KMS-11 (cell line): ENCODE results near the gene SNAPIN.

Experiments used
- H2AFZ ChIP-seq: fragments of 200-600 bp; sonication (generic); 2 replicates; pipeline ENCODE4 v1.6.1; 2016; ENCODE audit warnings: antibody characterized with exemption, mixed run types, low read depth
- H3K27ac ChIP-seq: fragments of 200-600 bp; sonication (generic); 2 replicates; pipeline ENCODE4 v1.6.1; 2016; ENCODE audit warnings: mild to moderate bottlenecking, mixed run types
- H3K27me3 ChIP-seq: fragments of 200-600 bp; sonication (generic); 2 replicates; pipeline ENCODE4 v1.6.1; 2017; ENCODE audit warnings: mild to moderate bottlenecking, low read depth, mixed run types, moderate library complexity; ENCODE audit not compliant: insufficient read depth
- H3K36me3 ChIP-seq: fragments of 200-600 bp; sonication (generic); 2 replicates; pipeline ENCODE4 v1.6.1; 2017; ENCODE audit warnings: mild to moderate bottlenecking, mixed run types; ENCODE audit not compliant: insufficient read depth
- H3K4me1 ChIP-seq: fragments of 200-600 bp; sonication (generic); 2 replicates; pipeline ENCODE4 v1.6.1; 2016; ENCODE audit warnings: mild to moderate bottlenecking, low read depth, mixed run types; ENCODE audit not compliant: poor library complexity, severe bottlenecking
- H3K4me2 ChIP-seq: fragments of 200-600 bp; sonication (generic); 2 replicates; pipeline ENCODE4 v1.7.0; 2016; ENCODE audit warnings: mild to moderate bottlenecking, mixed run types
- H3K4me3 ChIP-seq: fragments of 200-600 bp; sonication (generic); IDR thresholded peaks from 2 replicates; pipeline ENCODE4 v1.6.1; 2017; ENCODE audit warnings: low read depth, low read length, mixed read lengths; ENCODE audit not compliant: insufficient read depth
- H3K79me2 ChIP-seq: fragments of 200-600 bp; sonication (generic); 2 replicates; pipeline ENCODE4 v1.6.1; 2016; ENCODE audit warnings: low read depth, mixed run types; ENCODE audit not compliant: insufficient read depth
- H3K9ac ChIP-seq: fragments of 200-600 bp; sonication (generic); 2 replicates; pipeline ENCODE4 v1.6.1; 2016; ENCODE audit warnings: mild to moderate bottlenecking, mixed run types
- H4K20me1 ChIP-seq: fragments of 200-600 bp; sonication (generic); 2 replicates; pipeline ENCODE4 v1.6.1; 2016; ENCODE audit warnings: mild to moderate bottlenecking, mixed run types; ENCODE audit not compliant: insufficient read depth
- CTCF ChIP-seq: fragments of 200-600 bp; sonication (generic); conservative IDR thresholded peaks from 2 replicates; pipeline ENCODE4 v1.6.1; 2017; ENCODE audit warnings: low read depth, mild to moderate bottlenecking, antibody characterized with exemption, low read length, moderate library complexity, mixed read lengths

SNAPIN gene

DNA sequence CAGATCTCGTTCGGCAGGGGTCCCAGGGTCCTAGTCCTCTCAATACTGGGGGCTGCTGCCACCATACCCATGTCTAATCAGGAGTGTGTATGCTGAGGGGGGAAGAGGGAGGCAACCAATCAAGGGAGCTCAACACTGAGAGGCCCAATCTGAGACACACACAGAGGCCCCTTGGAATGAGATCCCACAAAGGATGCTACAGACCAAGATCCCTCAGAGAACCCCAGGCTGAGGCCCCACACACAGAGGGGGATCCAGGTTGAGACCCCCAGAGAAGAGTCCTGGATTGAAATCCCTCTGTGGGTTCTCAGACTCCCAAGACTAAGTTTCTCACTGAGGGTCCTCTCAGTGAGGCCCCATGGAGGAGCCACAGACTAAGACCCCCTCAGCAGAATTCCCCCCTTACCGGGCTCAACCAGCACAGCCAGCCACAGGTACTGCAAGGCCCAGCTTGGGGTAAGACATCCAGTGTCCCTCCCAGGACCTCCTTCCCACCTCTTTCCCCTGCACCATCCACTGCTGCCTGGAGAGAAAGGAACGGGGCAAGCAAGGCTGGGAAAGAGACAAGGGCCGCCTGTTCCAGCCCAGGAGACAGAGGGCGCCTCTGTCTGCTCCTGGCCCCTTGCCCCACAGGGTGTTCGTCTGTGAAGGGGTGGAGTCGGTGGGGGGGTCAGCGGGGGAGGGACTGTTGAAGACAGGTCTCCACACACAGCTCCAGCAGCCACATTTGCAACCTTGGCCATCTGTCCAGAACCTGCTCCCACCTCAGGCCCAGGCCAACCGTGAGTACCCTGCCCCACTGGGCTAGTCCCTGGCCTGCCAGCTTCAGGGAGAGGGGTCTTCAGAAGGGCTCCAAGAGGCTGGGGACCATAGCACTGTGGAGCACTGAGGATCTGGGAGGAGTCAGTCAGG lies 30.5 kb upstream of the SNAPIN start, which contains the start of gene S100A1:
Gene S100A1 (plus strand): TSS at position 720 of the 912 bp plus-strand sequence. CDS start 2,088 bp downstream, outside the sequence.
- H3K4me1 ChIP-seq, result peaks cover under 1% of the 10 kb centered on the region
- H2AFZ ChIP-seq, result no peak within 1 kb of the TSS
- no peak within 1 kb of the TSS for H3K4me2 ChIP-seq
- no peak within 1 kb of the TSS for H3K27ac ChIP-seq
- no peaks in the 10 kb centered on the region for H3K79me2 ChIP-seq
- no peak within 1 kb of the TSS for H3K9ac ChIP-seq
- TF ChIP-seq CTCF, result peak; percentile 3; the same call in 1 of the 2 replicates
- no peak within 1 kb of the TSS for H3K4me3 ChIP-seq
- H3K36me3 ChIP-seq, result no peaks in the 10 kb centered on the region
- no peaks in the 10 kb centered on the region for H3K27me3 ChIP-seq
- no peaks in the 10 kb centered on the region for H4K20me1 ChIP-seq

DNA sequence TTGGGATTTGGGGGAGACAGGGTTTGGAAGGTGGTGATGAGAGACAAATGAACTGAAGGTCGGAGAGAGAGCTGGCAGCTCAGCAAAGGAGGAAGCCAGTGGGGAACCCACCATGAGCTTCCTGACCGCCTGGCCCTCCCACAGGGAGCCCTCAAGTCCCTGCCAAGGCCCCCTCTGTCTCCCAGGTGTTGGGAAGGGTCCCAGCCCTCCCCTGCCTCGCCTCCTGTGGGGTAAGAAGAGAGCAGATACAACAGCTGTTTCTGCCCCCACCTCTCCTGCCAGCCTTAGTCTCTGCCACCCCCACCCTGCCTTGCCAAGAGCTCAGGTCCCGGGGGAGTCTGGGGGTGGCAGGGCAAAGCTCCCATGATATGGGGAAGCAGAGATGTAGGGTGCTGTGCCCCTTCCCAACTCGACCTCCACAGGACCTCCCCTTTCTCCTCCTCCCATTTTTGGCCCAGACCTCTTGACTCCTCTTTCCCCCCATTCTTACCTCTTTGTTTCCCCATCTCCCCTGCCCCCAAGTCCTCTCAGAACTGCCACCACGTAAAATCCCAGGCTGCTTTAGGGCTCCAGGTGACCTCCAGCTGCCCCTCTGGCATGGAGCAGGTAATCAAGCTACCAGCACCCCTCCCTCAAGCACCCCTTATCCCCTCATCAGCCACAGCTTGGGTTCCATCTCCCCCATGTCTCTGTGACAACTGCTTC lies 29.7 kb upstream of the SNAPIN start:
- H3K9ac ChIP-seq, result no peak overlapping the region
- peaks cover 7% of the 10 kb centered on the region for H3K4me1 ChIP-seq
- H3K4me3 ChIP-seq, result no peak overlapping the region
- no peak overlapping the region for H2AFZ ChIP-seq
- no peak for TF ChIP-seq CTCF
- no peak overlapping the region for H3K4me2 ChIP-seq
- no peak overlapping the region for H3K27ac ChIP-seq
- no peaks in the 10 kb centered on the region for H3K27me3 ChIP-seq
- H3K36me3 ChIP-seq, result no peaks in the 10 kb centered on the region
- H4K20me1 ChIP-seq, result no peaks in the 10 kb centered on the region
- no peaks in the 10 kb centered on the region for H3K79me2 ChIP-seq

DNA sequence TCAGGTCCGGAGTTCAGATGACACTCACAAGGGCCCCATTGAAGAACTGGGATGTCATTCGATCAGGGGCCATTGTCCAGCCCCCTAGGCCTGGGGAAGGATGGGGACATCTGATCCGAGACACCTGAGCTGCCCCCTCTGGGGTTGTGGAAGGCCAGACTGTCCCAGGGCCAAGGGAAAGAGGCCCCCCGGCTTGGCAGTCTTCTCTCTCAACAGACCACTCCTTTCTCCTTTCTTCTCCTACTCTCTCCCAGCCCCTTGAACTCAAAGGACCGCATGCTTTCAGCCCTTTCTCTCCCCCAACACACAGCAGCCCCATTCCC lies 29.2 kb upstream of the SNAPIN start:
- H3K27ac ChIP-seq, result no peak overlapping the region
- H3K36me3 ChIP-seq, result no peaks in the 10 kb centered on the region
- no peaks in the 10 kb centered on the region for H3K27me3 ChIP-seq
- TF ChIP-seq CTCF, result no peak
- H3K9ac ChIP-seq, result no peak overlapping the region
- no peak overlapping the region for H3K4me3 ChIP-seq
- peaks cover 2% of the 10 kb centered on the region; the same call in 1 of the 2 replicates for H3K79me2 ChIP-seq
- H2AFZ ChIP-seq, result no peak overlapping the region
- H4K20me1 ChIP-seq, result no peaks in the 10 kb centered on the region
- H3K4me1 ChIP-seq, result peaks cover 7% of the 10 kb centered on the region
- H3K4me2 ChIP-seq, result no peak overlapping the region

- TF ChIP-seq CTCF, result no peak
- peaks cover 8% of the 10 kb centered on the region for H3K4me1 ChIP-seq
- H4K20me1 ChIP-seq, result no peaks in the 10 kb centered on the region
- no peak overlapping the region for H3K27ac ChIP-seq
- H2AFZ ChIP-seq, result no peak overlapping the region
- no peak overlapping the region for H3K4me2 ChIP-seq
- no peak overlapping the region for H3K4me3 ChIP-seq
- no peaks in the 10 kb centered on the region for H3K36me3 ChIP-seq
- H3K79me2 ChIP-seq, result peaks cover 8% of the 10 kb centered on the region
- no peak overlapping the region for H3K9ac ChIP-seq
- no peaks in the 10 kb centered on the region for H3K27me3 ChIP-seq
These were observed 28.5 kb upstream of the SNAPIN start for GRCh38 chr1:153629971-153630370.
